Activated CD4-positive, alpha-beta T cell treated with anti-CD3 and anti-CD28 coated beads for 36 hours (primary cell): ENCODE results near the gene PTCHD4. TPM values are rescaled to one million over a fixed set of nuclear protein-coding genes. Genes with fewer than 3 reads are reported as not detected.

ENCODE experiments used
- ATAC-seq: fragments of 200-7000 bp; cut with Tn5 transposase; one replicate; pipeline ENCODE4 v1.10.0; 2021; ENCODE audit warnings: mild to moderate bottlenecking, moderate library complexity
- CTCF ChIA-PET: fragments of 350-600 bp; sonication (Branson Sonifier 250); formaldehyde crosslinking; loops from one replicate; lab custom pipeline; 2021; ENCODE audit warnings: antibody characterized with exemption; lab: Charles Lee
- POLR2A ChIA-PET: fragments of 350-600 bp; sonication (Branson Sonifier 250); formaldehyde crosslinking; loops from one replicate; lab custom pipeline; 2021; ENCODE audit warnings: antibody characterized with exemption, inconsistent platforms; lab: Charles Lee
- DNase-seq: peaks from one replicate; pipeline ENCODE4 v3.0.0-alpha.2; 2020
- H3K27ac Mint-ChIP-seq: one replicate; pipeline ENCODE4 v1.8.0; 2021; ENCODE audit warnings: mixed read lengths
- H3K27me3 Mint-ChIP-seq: one replicate; pipeline ENCODE4 v1.8.0; 2021; ENCODE audit warnings: mixed read lengths
- H3K36me3 Mint-ChIP-seq: one replicate; pipeline ENCODE4 v1.8.0; 2021; ENCODE audit warnings: low read depth, mixed read lengths
- H3K4me1 Mint-ChIP-seq: one replicate; pipeline ENCODE4 v1.8.0; 2021; ENCODE audit warnings: mixed read lengths
- H3K4me3 Mint-ChIP-seq: one replicate; pipeline ENCODE4 v1.8.0; 2021; ENCODE audit warnings: mild to moderate bottlenecking, moderate library complexity, mixed read lengths
- H3K9me3 Mint-ChIP-seq: one replicate; pipeline ENCODE4 v1.8.0; 2021; ENCODE audit warnings: low read depth, mixed read lengths
- intact Hi-C, 2 experiments: fragments of 100-400 bp; cut with DNase I in 1 of 2; cut with micrococcal nuclease in 1 of 2; formaldehyde crosslinking; loops; one replicate each; pipeline versions ENCODE4 v1.14.2 to v1.15.1; 2022 to 2024; cut with DNase I, micrococcal nuclease
- total RNA-seq, 2 experiments: library from RNA; stranded (reverse); gene quantifications; one replicate each; pipeline ENCODE4 v1.2.3, GENCODE V29; 2021

PTCHD4 gene
- total RNA-seq, result not detected

DNA sequence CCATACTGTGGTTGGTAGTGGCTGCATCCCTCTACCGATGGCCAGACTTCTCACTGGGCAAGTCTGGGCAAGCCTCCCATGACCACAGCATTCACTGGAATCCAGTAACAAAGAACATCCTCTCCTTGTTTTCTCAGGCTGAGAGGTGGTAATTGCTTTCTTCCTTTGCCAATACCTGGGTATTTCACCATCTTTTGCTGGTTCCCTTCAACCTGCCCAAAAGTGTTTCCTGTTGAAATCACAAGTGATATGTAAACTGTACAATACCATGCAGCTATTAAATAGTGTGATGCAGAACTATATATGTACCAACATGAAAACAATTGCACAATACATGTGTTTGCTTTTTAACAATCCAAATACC is at the start of gene PTCHD4:
TSS of gene PTCHD4 (minus strand) at position 55 of the 364 bp plus-strand sequence. CDS start 42,240 bp downstream, outside the sequence.
- H3K27ac Mint-ChIP-seq, result no peak within 1 kb of the TSS
- ChIA-PET POLR2A (no interaction called here), CTCF (no interaction called here)
- H3K9me3 Mint-ChIP-seq, result no peaks in the 10 kb centered on the region
- no peak within 1 kb of the TSS for H3K4me3 Mint-ChIP-seq
- no peaks in the 10 kb centered on the region for H3K27me3 Mint-ChIP-seq
- intact Hi-C loops, result no loop called here
- no peaks in the 10 kb centered on the region for H3K4me1 Mint-ChIP-seq
- no peak for ATAC-seq
- no peak for DNase-seq
- no peaks in the 10 kb centered on the region for H3K36me3 Mint-ChIP-seq

DNA sequence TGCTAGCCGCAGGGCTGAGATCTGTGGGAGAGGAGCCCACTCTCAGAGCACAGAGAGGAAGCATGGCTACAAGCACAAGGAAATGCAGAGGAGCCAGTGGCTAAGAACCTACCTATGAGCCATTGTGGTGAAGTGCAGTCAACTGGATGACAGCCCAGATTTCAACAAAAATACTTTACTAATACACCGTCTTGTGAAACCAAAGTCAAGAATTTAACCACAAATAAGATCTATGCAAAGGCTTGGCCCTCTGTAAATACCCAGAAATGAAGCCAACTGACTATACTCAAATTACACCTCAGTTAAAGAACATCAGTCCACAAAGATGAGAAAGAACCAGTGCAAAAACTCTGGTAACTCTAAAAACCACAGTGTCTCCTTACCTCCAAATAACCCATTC is 40.1 kb upstream of the PTCHD4 start:
- Mint-ChIP-seq H3K9me3 (peaks cover 24% of the 10 kb centered on the region), H3K27ac (no peak overlapping the region), H3K4me1 (no peaks in the 10 kb centered on the region), H3K27me3 (peaks cover 2% of the 10 kb centered on the region), H3K36me3 (no peaks in the 10 kb centered on the region), H3K4me3 (no peak overlapping the region)
- ChIA-PET POLR2A (no interaction called here), CTCF (no interaction called here)
- intact Hi-C loops, result no loop called here
- DNase-seq, result no peak
- ATAC-seq, result no peak

DNA sequence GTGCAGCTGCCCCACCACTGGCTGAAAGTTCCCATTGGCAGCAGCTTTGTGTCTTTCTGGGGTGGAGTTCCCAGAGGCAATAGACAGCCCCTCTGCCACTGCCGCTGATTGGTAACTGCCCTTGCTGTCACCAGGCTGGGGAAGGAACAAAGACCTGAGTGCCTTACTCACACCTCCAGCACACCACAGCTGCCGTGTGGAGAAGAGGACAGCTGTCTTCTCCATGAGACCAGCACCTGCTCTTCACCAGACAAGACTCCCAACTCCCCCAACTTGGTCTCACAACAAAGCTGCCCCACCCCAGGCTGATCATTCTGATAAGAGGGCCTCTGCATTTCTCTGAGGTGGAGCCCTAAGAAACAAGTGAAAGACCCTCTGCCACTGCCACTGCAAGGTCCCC is 39.7 kb upstream of the PTCHD4 start:
- no peak for DNase-seq
- no peak overlapping the region for H3K27ac Mint-ChIP-seq

DNA sequence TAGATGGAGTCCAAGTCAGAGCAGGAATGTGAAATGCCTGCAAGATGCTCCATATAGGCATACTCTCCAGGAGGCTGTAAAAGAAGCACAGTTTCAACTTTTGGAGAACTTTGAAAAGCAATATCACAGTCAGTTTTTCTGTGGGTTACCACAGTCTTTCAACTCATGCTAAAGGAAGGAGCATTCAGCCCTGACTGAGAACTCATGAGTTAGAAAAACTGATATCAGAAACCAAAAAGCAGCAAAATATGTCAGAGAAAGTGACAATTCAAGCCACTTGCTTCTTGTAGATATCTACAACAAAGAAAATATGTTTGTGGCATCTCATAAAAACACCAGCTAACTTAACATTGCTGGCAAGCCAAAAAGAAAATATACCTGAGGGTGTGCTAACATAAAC is 36.1 kb upstream of the PTCHD4 start:
- Mint-ChIP-seq H3K9me3 (peaks cover 8% of the 10 kb centered on the region), H3K36me3 (no peaks in the 10 kb centered on the region), H3K27ac (no peak overlapping the region), H3K27me3 (peaks cover 2% of the 10 kb centered on the region), H3K4me3 (no peak overlapping the region), H3K4me1 (no peaks in the 10 kb centered on the region)
- intact Hi-C loops, result no loop called here
- no peak for DNase-seq
- ATAC-seq, result no peak
- ChIA-PET POLR2A (no interaction called here), CTCF (no interaction called here)

More for the DNA sequence above, 39.7 kb upstream of the PTCHD4 start:
- Mint-ChIP-seq H3K27me3 (peaks cover 2% of the 10 kb centered on the region), H3K9me3 (peaks cover 24% of the 10 kb centered on the region), H3K36me3 (no peaks in the 10 kb centered on the region), H3K4me1 (no peaks in the 10 kb centered on the region), H3K4me3 (no peak overlapping the region)
- intact Hi-C loops, result no loop called here
- CTCF ChIA-PET, result no interaction called here
- POLR2A ChIA-PET, result no interaction called here
- ATAC-seq, result no peak

DNA sequence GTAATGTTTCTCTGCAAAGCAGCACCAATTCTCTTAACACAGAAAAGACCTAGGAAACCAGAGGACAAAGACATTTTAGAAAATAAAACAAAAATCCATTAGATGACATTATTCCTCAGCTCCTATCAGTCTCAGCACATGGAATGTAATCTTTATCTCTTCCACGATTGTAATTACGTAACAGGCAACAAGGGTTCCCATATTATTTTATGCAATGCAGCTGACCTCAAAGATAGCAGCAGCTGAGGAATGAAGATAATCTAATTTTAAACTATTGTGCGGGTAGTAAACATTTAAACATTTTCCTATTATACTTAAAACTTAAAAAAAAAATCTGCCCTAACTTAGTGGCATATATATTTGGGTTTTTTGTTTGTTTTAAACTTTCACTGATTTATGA is 33.0 kb upstream of the PTCHD4 start:
- no peak for ATAC-seq
- H3K9me3 Mint-ChIP-seq, result peaks cover 4% of the 10 kb centered on the region
- H3K27ac Mint-ChIP-seq, result no peak overlapping the region
- CTCF ChIA-PET, result no interaction called here
- no peak for DNase-seq
- POLR2A ChIA-PET, result no interaction called here
- H3K4me1 Mint-ChIP-seq, result no peaks in the 10 kb centered on the region
- H3K4me3 Mint-ChIP-seq, result no peak overlapping the region
- intact Hi-C loops, result no loop called here
- H3K27me3 Mint-ChIP-seq, result peaks cover 2% of the 10 kb centered on the region
- no peaks in the 10 kb centered on the region for H3K36me3 Mint-ChIP-seq

DNA sequence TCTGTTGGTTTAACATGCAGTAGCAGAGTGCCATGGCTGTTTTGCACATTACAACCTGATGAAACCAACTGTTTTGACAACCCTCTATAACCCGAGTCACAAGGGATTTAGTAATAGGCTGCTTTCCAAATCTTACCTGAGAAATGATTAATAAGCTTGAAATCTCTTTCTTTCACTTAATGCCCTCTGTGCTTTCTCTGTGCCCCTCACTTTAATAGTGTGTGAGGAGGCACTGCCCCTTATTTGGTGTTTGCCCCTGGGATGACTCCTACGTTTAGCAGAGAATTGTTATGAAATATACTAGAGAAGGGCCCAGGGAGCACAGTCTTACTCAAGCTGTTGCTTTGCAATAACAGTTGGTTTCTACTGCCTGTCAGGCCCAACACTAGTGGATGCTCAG is 31.0 kb upstream of the PTCHD4 start:
- no peak overlapping the region for H3K4me3 Mint-ChIP-seq
- no peak for ATAC-seq
- intact Hi-C loops, result no loop called here
- no peak overlapping the region for H3K27ac Mint-ChIP-seq
- DNase-seq, result no peak
- H3K9me3 Mint-ChIP-seq, result no peaks in the 10 kb centered on the region
- no peaks in the 10 kb centered on the region for H3K36me3 Mint-ChIP-seq
- ChIA-PET POLR2A (no interaction called here), CTCF (no interaction called here)
- no peaks in the 10 kb centered on the region for H3K27me3 Mint-ChIP-seq
- no peaks in the 10 kb centered on the region for H3K4me1 Mint-ChIP-seq

DNA sequence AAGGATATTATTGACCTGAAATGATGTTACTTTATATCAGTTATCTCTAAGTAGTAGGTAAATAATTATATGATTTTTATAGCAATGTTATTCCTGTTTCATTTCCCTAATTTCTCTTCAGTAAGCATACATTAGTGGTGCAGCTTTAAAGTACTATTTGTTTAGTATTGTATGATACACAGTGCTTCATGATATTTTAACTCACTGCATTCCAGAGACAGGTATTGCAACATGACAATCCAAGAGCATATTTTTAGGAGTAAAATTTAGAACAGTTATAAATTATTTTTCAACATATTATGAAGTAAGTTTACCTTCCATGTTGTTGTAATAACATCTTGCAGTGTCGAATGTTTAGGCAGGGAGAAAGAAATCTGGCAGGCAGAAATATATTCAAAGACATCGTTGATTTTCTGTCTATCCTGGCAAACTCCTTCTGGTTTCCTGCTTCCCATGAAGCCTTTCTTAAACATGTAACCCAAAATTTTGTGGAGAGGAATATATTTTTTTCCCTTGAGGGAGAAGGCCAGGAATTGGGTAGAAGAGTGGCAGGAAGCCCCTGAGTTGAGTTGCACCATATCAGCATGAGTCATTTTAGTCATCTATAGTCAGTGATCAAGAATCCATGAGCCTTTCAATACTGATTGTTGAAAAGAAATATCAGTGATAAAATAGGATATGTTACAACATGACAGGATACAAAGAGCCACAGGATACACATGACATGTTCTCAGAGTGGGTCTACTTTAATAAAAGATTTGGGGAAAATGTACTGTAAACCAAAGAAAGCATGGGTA is 29.0 kb upstream of the PTCHD4 start:
- Mint-ChIP-seq H3K36me3 (no peaks in the 10 kb centered on the region), H3K27me3 (no peaks in the 10 kb centered on the region), H3K4me1 (no peaks in the 10 kb centered on the region), H3K4me3 (no peak overlapping the region), H3K9me3 (no peaks in the 10 kb centered on the region), H3K27ac (no peak overlapping the region)
- CTCF ChIA-PET, result interaction anchor here (0.9 kb wide), 1 partner anchor 82 kb away, joined by 3 read pairs; no protein-coding TSS in a partner anchor
- no peak for ATAC-seq
- DNase-seq, result no peak
- intact Hi-C loops, result no loop called here
- POLR2A ChIA-PET, result no interaction called here

DNA sequence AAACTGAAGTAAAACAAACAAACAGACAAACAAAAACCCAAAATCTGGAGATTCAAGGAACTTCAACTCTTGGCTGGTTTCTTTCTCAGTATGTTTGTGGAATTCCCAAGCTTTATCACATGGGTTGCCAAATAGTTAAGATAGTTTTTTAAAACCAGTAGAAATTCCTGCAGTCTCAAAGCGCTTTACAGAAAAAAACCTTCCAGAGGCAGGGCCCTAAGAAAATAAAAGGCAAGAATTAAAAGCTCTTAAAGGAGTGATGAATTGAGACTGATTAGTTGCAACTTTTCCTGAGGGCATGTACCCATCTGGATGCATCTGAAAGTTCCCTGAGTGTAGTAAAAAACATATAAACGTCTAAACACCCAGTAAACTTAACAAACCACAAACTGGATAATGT is 25.9 kb upstream of the PTCHD4 start:
- no peak overlapping the region for H3K27ac Mint-ChIP-seq
- intact Hi-C loops, result no loop called here
- H3K27me3 Mint-ChIP-seq, result no peaks in the 10 kb centered on the region
- DNase-seq (no peak), ATAC-seq (no peak)
- ChIA-PET POLR2A (no interaction called here), CTCF (no interaction called here)
- no peaks in the 10 kb centered on the region for H3K36me3 Mint-ChIP-seq
- no peaks in the 10 kb centered on the region for H3K9me3 Mint-ChIP-seq
- no peaks in the 10 kb centered on the region for H3K4me1 Mint-ChIP-seq
- no peak overlapping the region for H3K4me3 Mint-ChIP-seq

DNA sequence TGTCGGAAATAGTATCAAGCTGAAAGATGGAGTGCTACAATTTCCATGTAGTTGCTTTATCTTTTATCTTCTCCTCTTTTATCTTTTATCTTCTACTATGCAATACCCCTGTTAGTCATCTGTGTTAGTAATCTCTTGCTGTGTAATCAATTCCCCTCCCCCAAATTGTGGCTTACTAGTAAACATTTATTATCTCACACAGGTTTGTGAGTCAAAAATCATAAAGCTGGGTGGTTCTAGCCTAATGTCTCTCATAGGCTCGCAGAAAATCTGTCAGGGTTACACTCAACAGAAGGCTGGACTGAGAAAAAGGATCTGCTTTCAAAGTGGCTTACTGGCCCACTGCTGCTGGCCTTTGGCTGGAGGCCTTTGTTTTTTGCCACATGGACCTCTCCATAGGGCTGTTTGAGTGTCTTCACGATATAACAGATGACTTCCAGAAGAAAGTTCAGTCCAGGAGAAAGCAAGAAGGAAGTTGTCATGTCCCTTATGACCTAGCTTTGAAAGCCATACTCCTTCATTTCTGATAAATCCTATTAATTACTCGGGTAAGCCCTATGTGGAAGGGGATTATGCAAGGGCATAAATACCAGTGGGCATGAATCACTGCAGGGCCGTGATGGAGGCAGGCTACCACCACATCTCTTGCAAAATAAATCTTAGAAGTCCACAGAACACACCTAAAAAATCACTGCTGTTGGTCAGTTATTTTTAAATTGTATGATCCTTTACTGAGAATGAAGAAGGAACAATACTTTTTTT is 24.5 kb upstream of the PTCHD4 start:
- no peaks in the 10 kb centered on the region for H3K27me3 Mint-ChIP-seq
- ATAC-seq (no peak), DNase-seq (no peak)
- ChIA-PET POLR2A (no interaction called here), CTCF (no interaction called here)
- no peak overlapping the region for H3K27ac Mint-ChIP-seq
- intact Hi-C loops, result no loop called here
- no peak overlapping the region for H3K4me3 Mint-ChIP-seq
- H3K36me3 Mint-ChIP-seq, result no peaks in the 10 kb centered on the region
- no peaks in the 10 kb centered on the region for H3K9me3 Mint-ChIP-seq
- H3K4me1 Mint-ChIP-seq, result no peaks in the 10 kb centered on the region

DNA sequence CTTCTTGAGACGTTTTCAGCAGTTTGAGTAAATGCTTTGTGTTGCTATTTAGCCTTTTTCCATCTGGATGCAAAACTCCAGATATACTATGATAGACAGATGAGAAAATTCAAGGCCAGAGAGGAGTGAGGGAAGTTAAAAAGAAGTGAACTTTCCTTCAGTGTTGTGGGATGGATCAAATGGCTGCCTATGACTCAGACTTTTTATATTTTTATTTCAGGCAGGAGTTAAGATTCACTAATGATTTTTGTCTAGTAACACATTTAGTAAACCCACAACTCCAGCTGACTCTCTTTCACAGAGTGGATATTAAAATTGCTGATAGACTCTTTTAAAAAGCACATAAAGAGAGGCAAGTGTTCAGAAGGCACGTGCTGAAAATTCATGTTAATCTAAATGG is 23.2 kb upstream of the PTCHD4 start:
- POLR2A ChIA-PET, result no interaction called here
- Mint-ChIP-seq H3K4me3 (no peak overlapping the region), H3K9me3 (no peaks in the 10 kb centered on the region), H3K27me3 (no peaks in the 10 kb centered on the region), H3K36me3 (no peaks in the 10 kb centered on the region), H3K27ac (no peak overlapping the region), H3K4me1 (no peaks in the 10 kb centered on the region)
- ATAC-seq, result no peak
- DNase-seq, result no peak
- intact Hi-C loops, result no loop called here
- CTCF ChIA-PET, result no interaction called here

DNA sequence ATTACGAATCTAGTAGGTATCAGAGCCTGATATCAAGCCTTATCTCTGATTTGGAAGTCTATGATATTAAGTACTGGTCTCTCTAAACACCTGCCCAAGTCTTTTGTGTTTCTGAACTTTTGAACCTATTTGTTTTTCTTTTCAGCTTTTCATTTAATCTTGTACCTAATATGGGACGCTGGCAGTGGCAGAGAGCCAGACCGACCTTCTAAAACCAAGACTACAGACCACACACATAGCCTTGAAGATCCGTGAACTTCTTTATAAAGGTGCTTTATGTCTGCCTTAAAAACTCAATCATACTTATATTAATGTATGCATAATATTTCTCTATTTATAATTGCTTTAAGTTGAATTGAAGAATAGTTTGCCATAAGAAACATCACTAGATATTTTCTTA is 12.6 kb upstream of the PTCHD4 start:
- ChIA-PET POLR2A (no interaction called here), CTCF (no interaction called here)

More for the DNA sequence above, 12.6 kb upstream of the PTCHD4 start:
- Mint-ChIP-seq H3K27ac (no peak overlapping the region), H3K4me3 (no peak overlapping the region), H3K4me1 (no peaks in the 10 kb centered on the region), H3K36me3 (no peaks in the 10 kb centered on the region), H3K27me3 (no peaks in the 10 kb centered on the region), H3K9me3 (no peaks in the 10 kb centered on the region)
- ATAC-seq (no peak), DNase-seq (no peak)
- intact Hi-C loops, result no loop called here
